HEK293 (cell line): ENCODE results near the gene ZNF227.

Source experiments
- CTCF ChIA-PET: fragments of 350-600 bp; formaldehyde crosslinking; extraction: SDS; loops from one replicate; lab custom pipeline; 2021; ENCODE audit warnings: antibody characterized with exemption; lab: Yijun Ruan, JAX
- POLR2A ChIA-PET: fragments of 300-600 bp; formaldehyde crosslinking; extraction: SDS; loops from one replicate; lab custom pipeline; 2020; ENCODE audit warnings: antibody characterized with exemption, inconsistent platforms; lab: Yijun Ruan, JAX
- H3K27ac ChIP-seq: fragments of 200-500 bp; sonication (Bioruptor generic); 2 replicates; pipeline ENCODE4 v1.5.1; 2014; ENCODE audit warnings: low read depth, low read length, control low read depth, inconsistent platforms; ENCODE audit errors: extremely low read depth
- H3K36me3 ChIP-seq, 2 experiments: fragments of 200-500 bp in 1 of 2; sonication (Bioruptor generic) in 1 of 2; 1 replicate in 1 of 2; 2 replicates in 1 of 2; pipeline ENCODE4 v1.5.1; 2014 to 2017; ENCODE audit warnings: inconsistent platforms in 2 of 2, low read length in 2 of 2; ENCODE audit not compliant: control insufficient read depth in 2 of 2, insufficient read depth in 1 of 2
- H3K4me1 ChIP-seq: fragments of 200-500 bp; sonication (Bioruptor generic); 2 replicates; pipeline ENCODE4 v1.5.1; 2014; ENCODE audit warnings: mild to moderate bottlenecking, low read length, inconsistent platforms; ENCODE audit not compliant: control insufficient read depth, insufficient read depth
- H3K4me3 ChIP-seq: 2 replicates; pipeline ENCODE4 v1.5.1; 2011; ENCODE audit warnings: low read depth, mild to moderate bottlenecking, control low read depth, low read length, moderate library complexity
- H3K9me3 ChIP-seq: fragments of 200-500 bp; sonication (Bioruptor generic); 2 replicates; pipeline ENCODE4 v1.5.1; 2014; ENCODE audit warnings: low read depth, low read length, inconsistent platforms; ENCODE audit not compliant: control insufficient read depth, insufficient read depth
- FEZF1 ChIP-seq: fragments of 450-650 bp; formaldehyde crosslinking; IDR thresholded peaks from 2 replicates; pipeline ENCODE4 v1.5.1; 2016; ENCODE audit warnings: missing biosample characterization, missing genetic modification characterization
- GFI1B ChIP-seq: fragments of 450-650 bp; formaldehyde crosslinking; IDR thresholded peaks from 2 replicates; pipeline ENCODE4 v1.5.1; 2016; ENCODE audit warnings: missing biosample characterization, missing genetic modification characterization
- MZF1 ChIP-seq: fragments of 450-650 bp; formaldehyde crosslinking; IDR thresholded peaks from 2 replicates; pipeline ENCODE4 v1.5.1; 2017; ENCODE audit warnings: missing biosample characterization, missing genetic modification characterization, borderline replicate concordance
- TRIM28 ChIP-seq: IDR thresholded peaks from 2 replicates; pipeline ENCODE4 v1.6.1; 2011; ENCODE audit warnings: low read length, control low read depth, borderline replicate concordance
- YY2 ChIP-seq: fragments of 450-650 bp; formaldehyde crosslinking; IDR thresholded peaks from 2 replicates; pipeline ENCODE4 v1.5.1; 2016; ENCODE audit warnings: missing biosample characterization, missing genetic modification characterization
- ZBTB48 ChIP-seq: fragments of 450-650 bp; formaldehyde crosslinking; IDR thresholded peaks from 2 replicates; pipeline ENCODE4 v1.5.1; 2016; ENCODE audit warnings: missing biosample characterization, missing genetic modification characterization
- ZBTB7A ChIP-seq: fragments of 450-650 bp; formaldehyde crosslinking; IDR thresholded peaks from 2 replicates; pipeline ENCODE4 v1.5.1; 2016; ENCODE audit warnings: low read depth, missing biosample characterization, missing genetic modification characterization
- ZNF121 ChIP-seq: fragments of 450-650 bp; formaldehyde crosslinking; IDR thresholded peaks from 2 replicates; pipeline ENCODE4 v1.5.1; 2016; ENCODE audit warnings: missing biosample characterization, missing genetic modification characterization
- ZNF311 ChIP-seq: fragments of 450-650 bp; formaldehyde crosslinking; IDR thresholded peaks from 2 replicates; pipeline ENCODE4 v1.5.1; 2017; ENCODE audit warnings: missing biosample characterization, missing genetic modification characterization, borderline replicate concordance
- ZNF530 ChIP-seq: fragments of 450-650 bp; formaldehyde crosslinking; IDR thresholded peaks from 2 replicates; pipeline ENCODE4 v1.5.1; 2016; ENCODE audit warnings: low read depth, missing biosample characterization, missing genetic modification characterization
- ZNF555 ChIP-seq: fragments of 450-650 bp; formaldehyde crosslinking; conservative IDR thresholded peaks from 2 replicates; pipeline ENCODE4 v1.5.1; 2017; ENCODE audit warnings: missing biosample characterization, mild to moderate bottlenecking, missing genetic modification characterization, inconsistent platforms
- ZNF596 ChIP-seq: fragments of 450-650 bp; IDR thresholded peaks from 2 replicates; pipeline ENCODE4 v1.5.0; 2018; ENCODE audit warnings: missing biosample characterization, mild to moderate bottlenecking, missing genetic modification characterization, moderate library complexity
- ZNF624 ChIP-seq: fragments of 450-650 bp; formaldehyde crosslinking; IDR thresholded peaks from 2 replicates; pipeline ENCODE4 v1.5.1; 2017; ENCODE audit warnings: missing biosample characterization, missing genetic modification characterization
- ZNF629 ChIP-seq: fragments of 450-650 bp; formaldehyde crosslinking; IDR thresholded peaks from 2 replicates; pipeline ENCODE4 v1.5.1; 2017; ENCODE audit warnings: missing biosample characterization, missing genetic modification characterization
- ZNF654 ChIP-seq: fragments of 450-650 bp; formaldehyde crosslinking; IDR thresholded peaks from 2 replicates; pipeline ENCODE4 v1.5.1; 2016; ENCODE audit warnings: low read depth, missing biosample characterization, missing genetic modification characterization
- ZNF843 ChIP-seq: fragments of 450-650 bp; formaldehyde crosslinking; IDR thresholded peaks from 2 replicates; pipeline ENCODE4 v1.5.1; 2016; ENCODE audit warnings: missing biosample characterization, missing genetic modification characterization
- TF ChIP-seq, protein P1 (sequence below): fragments of 450-650 bp; formaldehyde crosslinking; IDR thresholded peaks from 2 replicates; pipeline ENCODE4 v1.5.1; 2016; ENCODE audit warnings: missing biosample characterization, missing genetic modification characterization
- TF ChIP-seq, protein P2 (sequence below): sonication (generic); formaldehyde crosslinking; IDR thresholded peaks from 2 replicates; pipeline ENCODE4 v1.8.1; 2022; ENCODE audit warnings: mild to moderate bottlenecking, moderate library complexity, missing genetic modification reagents
- TF ChIP-seq, protein P3 (sequence below): IDR thresholded peaks from 2 replicates; pipeline ENCODE4 v1.6.1; 2011; ENCODE audit warnings: mild to moderate bottlenecking, low read depth, low read length, borderline replicate concordance
- TF ChIP-seq, protein P4 (sequence below): fragments of 450-650 bp; formaldehyde crosslinking; IDR thresholded peaks from 2 replicates; pipeline ENCODE4 v1.5.1; 2016; ENCODE audit warnings: missing biosample characterization, missing genetic modification characterization
- TF ChIP-seq, protein P5 (sequence below): fragments of 450-650 bp; formaldehyde crosslinking; IDR thresholded peaks from 2 replicates; pipeline ENCODE4 v1.5.1; 2016; ENCODE audit warnings: missing biosample characterization, missing genetic modification characterization
- TF ChIP-seq, protein P6 (sequence below): fragments of 450-650 bp; formaldehyde crosslinking; IDR thresholded peaks from 2 replicates; pipeline ENCODE4 v1.5.1; 2016; ENCODE audit warnings: missing biosample characterization, missing genetic modification characterization
- TF ChIP-seq, protein P7 (sequence below): fragments of 450-650 bp; formaldehyde crosslinking; IDR thresholded peaks from 2 replicates; pipeline ENCODE4 v1.5.1; 2017; ENCODE audit warnings: missing biosample characterization, missing genetic modification characterization

ZNF227 gene

DNA sequence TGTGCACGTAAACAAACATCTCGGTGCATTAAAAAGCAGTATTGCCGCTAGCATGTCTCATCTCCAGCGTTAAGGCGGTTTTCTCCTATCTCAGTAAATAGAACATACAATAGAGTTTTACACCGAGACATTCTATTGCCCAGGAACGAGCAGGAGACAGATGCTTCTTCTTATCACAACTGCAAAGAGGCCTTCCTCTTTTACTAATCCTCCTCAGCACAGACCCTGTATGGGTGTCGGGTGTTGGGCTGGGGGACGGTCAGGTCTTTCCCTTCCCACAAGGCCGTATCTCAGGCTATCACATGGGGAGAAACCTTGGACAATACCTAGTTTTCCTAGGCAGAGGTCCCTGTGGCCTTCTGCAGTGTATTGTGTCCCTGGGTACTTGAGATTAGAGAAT lies 68.6 kb downstream of the ZNF227 start:
- Histone ChIP-seq H3K9me3 (no peaks in the 10 kb centered on the region), H3K36me3 (peaks cover 0 to 3% of the 10 kb centered on the region in 2 experiments; a peak in 2 of 3 replicates), H3K27ac (no peak overlapping the region), H3K4me3 (no peak overlapping the region), H3K4me1 (no peaks in the 10 kb centered on the region)
- ChIA-PET POLR2A (no interaction called here), CTCF (no interaction called here)
- TF ChIP-seq ZNF596, result no peak
- TF ChIP-seq, protein P1, sequence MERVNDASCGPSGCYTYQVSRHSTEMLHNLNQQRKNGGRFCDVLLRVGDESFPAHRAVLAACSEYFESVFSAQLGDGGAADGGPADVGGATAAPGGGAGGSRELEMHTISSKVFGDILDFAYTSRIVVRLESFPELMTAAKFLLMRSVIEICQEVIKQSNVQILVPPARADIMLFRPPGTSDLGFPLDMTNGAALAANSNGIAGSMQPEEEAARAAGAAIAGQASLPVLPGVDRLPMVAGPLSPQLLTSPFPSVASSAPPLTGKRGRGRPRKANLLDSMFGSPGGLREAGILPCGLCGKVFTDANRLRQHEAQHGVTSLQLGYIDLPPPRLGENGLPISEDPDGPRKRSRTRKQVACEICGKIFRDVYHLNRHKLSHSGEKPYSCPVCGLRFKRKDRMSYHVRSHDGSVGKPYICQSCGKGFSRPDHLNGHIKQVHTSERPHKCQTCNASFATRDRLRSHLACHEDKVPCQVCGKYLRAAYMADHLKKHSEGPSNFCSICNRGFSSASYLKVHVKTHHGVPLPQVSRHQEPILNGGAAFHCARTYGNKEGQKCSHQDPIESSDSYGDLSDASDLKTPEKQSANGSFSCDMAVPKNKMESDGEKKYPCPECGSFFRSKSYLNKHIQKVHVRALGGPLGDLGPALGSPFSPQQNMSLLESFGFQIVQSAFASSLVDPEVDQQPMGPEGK (tag by site-specific recombination), result no peak
- no peak for TF ChIP-seq FEZF1 (tag by site-specific recombination)
- no peak for TF ChIP-seq GFI1B (tag by site-specific recombination)
- TF ChIP-seq, protein P2, sequence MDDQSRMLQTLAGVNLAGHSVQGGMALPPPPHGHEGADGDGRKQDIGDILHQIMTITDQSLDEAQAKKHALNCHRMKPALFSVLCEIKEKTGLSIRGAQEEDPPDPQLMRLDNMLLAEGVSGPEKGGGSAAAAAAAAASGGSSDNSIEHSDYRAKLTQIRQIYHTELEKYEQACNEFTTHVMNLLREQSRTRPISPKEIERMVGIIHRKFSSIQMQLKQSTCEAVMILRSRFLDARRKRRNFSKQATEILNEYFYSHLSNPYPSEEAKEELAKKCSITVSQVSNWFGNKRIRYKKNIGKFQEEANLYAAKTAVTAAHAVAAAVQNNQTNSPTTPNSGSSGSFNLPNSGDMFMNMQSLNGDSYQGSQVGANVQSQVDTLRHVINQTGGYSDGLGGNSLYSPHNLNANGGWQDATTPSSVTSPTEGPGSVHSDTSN (CRISPR knock-in tag), result no peak
- TF ChIP-seq, protein P3, sequence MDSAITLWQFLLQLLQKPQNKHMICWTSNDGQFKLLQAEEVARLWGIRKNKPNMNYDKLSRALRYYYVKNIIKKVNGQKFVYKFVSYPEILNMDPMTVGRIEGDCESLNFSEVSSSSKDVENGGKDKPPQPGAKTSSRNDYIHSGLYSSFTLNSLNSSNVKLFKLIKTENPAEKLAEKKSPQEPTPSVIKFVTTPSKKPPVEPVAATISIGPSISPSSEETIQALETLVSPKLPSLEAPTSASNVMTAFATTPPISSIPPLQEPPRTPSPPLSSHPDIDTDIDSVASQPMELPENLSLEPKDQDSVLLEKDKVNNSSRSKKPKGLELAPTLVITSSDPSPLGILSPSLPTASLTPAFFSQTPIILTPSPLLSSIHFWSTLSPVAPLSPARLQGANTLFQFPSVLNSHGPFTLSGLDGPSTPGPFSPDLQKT, result no peak
- no peak for TF ChIP-seq MZF1 (tag by site-specific recombination)
- no peak for TF ChIP-seq ZNF311 (tag by site-specific recombination)
- TF ChIP-seq, protein P4, sequence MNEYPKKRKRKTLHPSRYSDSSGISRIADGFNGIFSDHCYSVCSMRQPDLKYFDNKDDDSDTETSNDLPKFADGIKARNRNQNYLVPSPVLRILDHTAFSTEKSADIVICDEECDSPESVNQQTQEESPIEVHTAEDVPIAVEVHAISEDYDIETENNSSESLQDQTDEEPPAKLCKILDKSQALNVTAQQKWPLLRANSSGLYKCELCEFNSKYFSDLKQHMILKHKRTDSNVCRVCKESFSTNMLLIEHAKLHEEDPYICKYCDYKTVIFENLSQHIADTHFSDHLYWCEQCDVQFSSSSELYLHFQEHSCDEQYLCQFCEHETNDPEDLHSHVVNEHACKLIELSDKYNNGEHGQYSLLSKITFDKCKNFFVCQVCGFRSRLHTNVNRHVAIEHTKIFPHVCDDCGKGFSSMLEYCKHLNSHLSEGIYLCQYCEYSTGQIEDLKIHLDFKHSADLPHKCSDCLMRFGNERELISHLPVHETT (tag by site-specific recombination), result no peak

DNA sequence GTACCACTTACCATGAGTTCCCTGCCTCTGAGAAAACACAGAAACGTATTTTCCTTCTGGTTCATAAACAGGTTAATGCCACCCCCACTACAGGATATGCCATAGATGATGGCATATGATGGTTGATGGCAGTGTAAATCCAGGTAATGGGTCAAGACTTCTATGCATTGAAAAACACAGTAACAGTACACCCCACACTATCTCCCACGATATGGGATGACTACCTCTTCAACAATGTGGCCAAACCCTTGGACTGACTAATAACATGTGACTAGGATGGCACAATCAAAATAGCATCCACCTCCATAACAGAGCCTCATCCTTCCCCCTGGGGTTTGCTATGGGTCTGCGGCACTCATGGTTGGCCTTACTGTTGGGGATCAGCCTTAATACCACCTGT lies 70.5 kb downstream of the ZNF227 start:
- POLR2A ChIA-PET, result no interaction called here
- Histone ChIP-seq H3K4me1 (no peaks in the 10 kb centered on the region), H3K36me3 (peaks cover 9 to 10% of the 10 kb centered on the region in 2 experiments), H3K27ac (no peak overlapping the region)
- TF ChIP-seq ZNF624 (tag by site-specific recombination) (no peak), ZNF629 (tag by site-specific recombination) (no peak), ZBTB7A (no peak), TRIM28 (no peak), ZNF530 (tag by site-specific recombination) (no peak), ZNF654 (tag by site-specific recombination) (no peak), ZNF555 (tag by site-specific recombination) (no peak), ZNF843 (tag by site-specific recombination) (no peak), YY2 (tag by site-specific recombination) (no peak), ZNF121 (tag by site-specific recombination) (no peak), ZBTB48 (tag by site-specific recombination) (no peak)
- TF ChIP-seq, protein P5, sequence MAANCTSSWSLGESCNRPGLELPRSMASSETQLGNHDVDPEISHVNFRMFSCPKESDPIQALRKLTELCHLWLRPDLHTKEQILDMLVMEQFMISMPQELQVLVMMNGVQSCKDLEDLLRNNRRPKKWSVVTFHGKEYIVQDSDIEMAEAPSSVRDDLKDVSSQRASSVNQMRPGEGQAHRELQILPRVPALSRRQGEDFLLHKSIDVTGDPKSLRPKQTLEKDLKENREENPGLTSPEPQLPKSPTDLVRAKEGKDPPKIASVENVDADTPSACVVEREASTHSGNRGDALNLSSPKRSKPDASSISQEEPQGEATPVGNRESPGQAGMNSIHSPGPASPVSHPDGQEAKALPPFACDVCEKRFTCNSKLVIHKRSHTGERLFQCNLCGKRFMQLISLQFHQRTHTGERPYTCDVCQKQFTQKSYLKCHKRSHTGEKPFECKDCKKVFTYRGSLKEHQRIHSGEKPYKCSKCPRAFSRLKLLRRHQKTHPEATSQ (tag by site-specific recombination), result no peak
- TF ChIP-seq, protein P6, sequence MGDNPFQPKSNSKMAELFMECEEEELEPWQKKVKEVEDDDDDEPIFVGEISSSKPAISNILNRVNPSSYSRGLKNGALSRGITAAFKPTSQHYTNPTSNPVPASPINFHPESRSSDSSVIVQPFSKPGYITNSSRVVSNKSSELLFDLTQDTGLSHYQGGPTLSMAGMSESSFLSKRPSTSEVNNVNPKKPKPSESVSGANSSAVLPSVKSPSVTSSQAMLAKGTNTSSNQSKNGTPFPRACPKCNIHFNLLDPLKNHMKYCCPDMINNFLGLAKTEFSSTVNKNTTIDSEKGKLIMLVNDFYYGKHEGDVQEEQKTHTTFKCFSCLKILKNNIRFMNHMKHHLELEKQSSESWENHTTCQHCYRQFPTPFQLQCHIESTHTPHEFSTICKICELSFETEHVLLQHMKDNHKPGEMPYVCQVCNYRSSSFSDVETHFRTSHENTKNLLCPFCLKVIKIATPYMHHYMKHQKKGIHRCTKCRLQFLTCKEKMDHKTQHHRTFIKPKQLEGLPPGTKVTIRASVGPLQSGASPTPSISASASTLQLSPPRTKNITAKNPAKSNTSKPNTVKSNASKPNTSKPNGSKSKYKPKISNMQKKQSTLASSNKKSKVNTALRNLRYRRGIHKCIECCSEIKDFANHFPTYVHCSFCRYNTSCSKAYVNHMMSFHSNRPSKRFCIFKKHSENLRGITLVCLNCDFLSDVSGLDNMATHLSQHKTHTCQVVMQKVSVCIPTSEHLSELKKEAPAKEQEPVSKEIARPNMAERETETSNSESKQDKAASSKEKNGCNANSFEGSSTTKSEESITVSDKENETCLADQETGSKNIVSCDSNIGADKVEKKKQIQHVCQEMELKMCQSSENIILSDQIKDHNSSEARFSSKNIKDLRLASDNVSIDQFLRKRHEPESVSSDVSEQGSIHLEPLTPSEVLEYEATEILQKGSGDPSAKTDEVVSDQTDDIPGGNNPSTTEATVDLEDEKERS (tag by site-specific recombination), result no peak
- TF ChIP-seq, protein P7, sequence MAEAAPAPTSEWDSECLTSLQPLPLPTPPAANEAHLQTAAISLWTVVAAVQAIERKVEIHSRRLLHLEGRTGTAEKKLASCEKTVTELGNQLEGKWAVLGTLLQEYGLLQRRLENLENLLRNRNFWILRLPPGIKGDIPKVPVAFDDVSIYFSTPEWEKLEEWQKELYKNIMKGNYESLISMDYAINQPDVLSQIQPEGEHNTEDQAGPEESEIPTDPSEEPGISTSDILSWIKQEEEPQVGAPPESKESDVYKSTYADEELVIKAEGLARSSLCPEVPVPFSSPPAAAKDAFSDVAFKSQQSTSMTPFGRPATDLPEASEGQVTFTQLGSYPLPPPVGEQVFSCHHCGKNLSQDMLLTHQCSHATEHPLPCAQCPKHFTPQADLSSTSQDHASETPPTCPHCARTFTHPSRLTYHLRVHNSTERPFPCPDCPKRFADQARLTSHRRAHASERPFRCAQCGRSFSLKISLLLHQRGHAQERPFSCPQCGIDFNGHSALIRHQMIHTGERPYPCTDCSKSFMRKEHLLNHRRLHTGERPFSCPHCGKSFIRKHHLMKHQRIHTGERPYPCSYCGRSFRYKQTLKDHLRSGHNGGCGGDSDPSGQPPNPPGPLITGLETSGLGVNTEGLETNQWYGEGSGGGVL (tag by site-specific recombination), result no peak
- TF ChIP-seq, all 188 proteins: peak for 0
- H3K4me3 ChIP-seq, result no peak overlapping the region
- no peaks in the 10 kb centered on the region for H3K9me3 ChIP-seq
- CTCF ChIA-PET, result interaction anchor here (0.6 kb wide), 1 partner anchor 1987 kb away, joined by 3 read pairs; no protein-coding TSS in a partner anchor
